Measurements from ENCODE around the gene GALR3.

- TF ChIP-seq CTCF (IDR thresholded peaks at IDR 0.05; ENCODE audit: low read depth, low read length): no peak
- no peak for TF ChIP-seq MYC (IDR thresholded peaks at IDR 0.05; ENCODE audit: low read depth, low read length)
- no peak for TF ChIP-seq MAX (IDR thresholded peaks at IDR 0.05; ENCODE audit: low read depth, low read length)
Measured at GRCh38 chr22:37830093-37830842, 7.1 kb downstream of the GALR3 start.

All from NB4 (cell line).